ENCODE data around the gene COMMD1.

DNA sequence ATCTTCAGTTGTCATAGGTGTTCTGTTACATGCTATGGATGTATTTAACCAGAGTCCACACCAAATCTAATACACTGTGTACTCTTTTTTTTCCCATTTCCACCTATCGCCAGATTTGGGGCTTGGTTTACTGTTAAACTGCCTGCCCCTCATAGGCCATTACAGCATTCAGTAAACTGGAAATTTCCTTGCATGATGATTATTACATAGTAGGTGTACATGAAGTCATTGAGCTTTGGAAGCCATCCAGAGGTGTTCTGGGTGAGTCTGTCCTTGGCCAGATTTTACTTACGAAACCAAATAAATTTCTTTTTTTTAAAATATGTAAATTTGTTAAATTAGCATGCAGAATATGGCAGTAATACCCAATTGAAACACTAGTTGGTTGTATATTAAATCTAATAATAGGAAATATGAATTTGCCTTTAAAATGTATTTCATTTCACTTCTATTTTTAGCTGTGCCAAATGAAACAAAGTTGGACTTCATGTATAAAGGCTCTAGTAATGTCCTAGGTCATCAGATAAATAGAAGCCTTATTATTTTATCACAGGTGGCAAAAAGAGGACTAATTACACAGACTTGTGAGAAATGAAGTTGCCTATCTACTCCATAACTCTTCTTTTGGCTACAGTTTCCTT is 60.7 kb downstream of the COMMD1 start:
- TF ChIP-seq, protein P1, sequence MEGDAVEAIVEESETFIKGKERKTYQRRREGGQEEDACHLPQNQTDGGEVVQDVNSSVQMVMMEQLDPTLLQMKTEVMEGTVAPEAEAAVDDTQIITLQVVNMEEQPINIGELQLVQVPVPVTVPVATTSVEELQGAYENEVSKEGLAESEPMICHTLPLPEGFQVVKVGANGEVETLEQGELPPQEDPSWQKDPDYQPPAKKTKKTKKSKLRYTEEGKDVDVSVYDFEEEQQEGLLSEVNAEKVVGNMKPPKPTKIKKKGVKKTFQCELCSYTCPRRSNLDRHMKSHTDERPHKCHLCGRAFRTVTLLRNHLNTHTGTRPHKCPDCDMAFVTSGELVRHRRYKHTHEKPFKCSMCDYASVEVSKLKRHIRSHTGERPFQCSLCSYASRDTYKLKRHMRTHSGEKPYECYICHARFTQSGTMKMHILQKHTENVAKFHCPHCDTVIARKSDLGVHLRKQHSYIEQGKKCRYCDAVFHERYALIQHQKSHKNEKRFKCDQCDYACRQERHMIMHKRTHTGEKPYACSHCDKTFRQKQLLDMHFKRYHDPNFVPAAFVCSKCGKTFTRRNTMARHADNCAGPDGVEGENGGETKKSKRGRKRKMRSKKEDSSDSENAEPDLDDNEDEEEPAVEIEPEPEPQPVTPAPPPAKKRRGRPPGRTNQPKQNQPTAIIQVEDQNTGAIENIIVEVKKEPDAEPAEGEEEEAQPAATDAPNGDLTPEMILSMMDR (conservative IDR thresholded peaks at IDR 0.05; ENCODE audit: low read depth, low read length) = no peak
- no peak for TF ChIP-seq EZH2 (IDR thresholded peaks at IDR 0.05; ENCODE audit: borderline replicate concordance, low read depth, low read length, poor library complexity, severe bottlenecking)

Measured in A673 (cell line).